SJSA1 (cell line): ENCODE measurements around the gene CAPN11. TPM values are rescaled to one million over a fixed set of nuclear protein-coding genes. Genes with fewer than 3 reads are reported as not detected.
"Not testable (repeated sequence)": the region's sequence is repeated elsewhere in the genome, so short reads cannot be mapped to it uniquely, and the experiment has no call there.

ENCODE experiments used
- DNase-seq, 2 experiments: peaks; one replicate each; pipeline ENCODE4 v3.0.0-alpha.2; 2015 to 2020; ENCODE audit warnings: low spot score in 2 of 2, low read depth in 1 of 2
- H3K27ac ChIP-seq: fragments of 250-450 bp; sonication (Bioruptor Pico); 2 replicates; pipeline ENCODE4 v1.5.1; 2020; ENCODE audit warnings: mild to moderate bottlenecking, moderate library complexity
- H3K27me3 ChIP-seq: fragments of 250-450 bp; sonication (Bioruptor Pico); replicated peaks from 2 replicates; pipeline ENCODE4 v1.5.1; 2020; ENCODE audit warnings: mild to moderate bottlenecking, moderate library complexity
- H3K36me3 ChIP-seq: fragments of 250-450 bp; sonication (Bioruptor Pico); 2 replicates; pipeline ENCODE4 v1.5.1; 2020; ENCODE audit warnings: mild to moderate bottlenecking
- H3K4me1 ChIP-seq: fragments of 250-450 bp; sonication (Bioruptor Pico); replicated peaks from 2 replicates; pipeline ENCODE4 v1.6.1; 2021; ENCODE audit warnings: mild to moderate bottlenecking
- H3K4me3 ChIP-seq: fragments of 250-450 bp; sonication (Bioruptor Pico); 2 replicates; pipeline ENCODE4 v1.5.1; 2020; ENCODE audit warnings: mild to moderate bottlenecking
- H3K9me3 ChIP-seq: fragments of 250-450 bp; sonication (Bioruptor Pico); replicated peaks from 2 replicates; pipeline ENCODE4 v1.5.1; 2020; ENCODE audit warnings: mild to moderate bottlenecking
- total RNA-seq: library from RNA; depleted of rRNA; stranded (reverse); fragments of >200 nt; shearing (Covaris generic); gene quantifications from 2 replicates; pipeline ENCODE4 v1.2.3, GENCODE V29; 2014; rRNA removed

Gene CAPN11
- total RNA-seq, 1 experiment from 2014 or later = not detected

- Histone ChIP-seq H3K27ac (no peak overlapping the region), H3K4me1 (peaks cover 8% of the 10 kb centered on the region; the same call in 1 of the 2 replicates)
- DNase-seq = no peak
Measured at GRCh38 chr6:44230034-44230675, 71.5 kb downstream of the CAPN11 start.

GRCh38 chr6:44231426-44231825, 72.8 kb downstream of the CAPN11 start:
- DNase-seq, H3K27me3 ChIP-seq, H3K27ac ChIP-seq, H3K36me3 ChIP-seq, H3K9me3 ChIP-seq, H3K4me3 ChIP-seq, H3K4me1 ChIP-seq: not testable (repeated sequence)

More at GRCh38 chr6:44230034-44230675, 71.5 kb downstream of the CAPN11 start:
- Histone ChIP-seq H3K36me3 (0 out of 2 replicates have a peak, but pooled peaks cover 5% of the 10 kb centered on the region), H3K9me3 (no peaks in the 10 kb centered on the region), H3K4me3 (no peak overlapping the region), H3K27me3 (no peaks in the 10 kb centered on the region)

- H3K27ac ChIP-seq = no peak overlapping the region
- no peaks in the 10 kb centered on the region for H3K27me3 ChIP-seq
- no peak for DNase-seq
- H3K4me1 ChIP-seq = peaks cover 19% of the 10 kb centered on the region
- no peak overlapping the region for H3K4me3 ChIP-seq
- no peaks in the 10 kb centered on the region for H3K9me3 ChIP-seq
- 0 out of 2 replicates have a peak, but pooled peaks cover 5% of the 10 kb centered on the region for H3K36me3 ChIP-seq
Measured at GRCh38 chr6:44232676-44233566, 74.3 kb downstream of the CAPN11 start.

- H3K27ac ChIP-seq = no peak overlapping the region
- H3K4me3 ChIP-seq = no peak overlapping the region
- peaks cover 22% of the 10 kb centered on the region for H3K4me1 ChIP-seq
- no peak for DNase-seq
- 0 out of 2 replicates have a peak, but pooled peaks cover 5% of the 10 kb centered on the region for H3K36me3 ChIP-seq
- no peaks in the 10 kb centered on the region for H3K27me3 ChIP-seq
- H3K9me3 ChIP-seq = no peaks in the 10 kb centered on the region
Measured at GRCh38 chr6:44233567-44234100, 75.0 kb downstream of the CAPN11 start.

Other genes with a start within 250 kb of the CAPN11 start
- 67.0 and 69.4 TPM in 2 replicates for gene MRPL14, start 31.4 kb upstream of the CAPN11 start, total RNA-seq
- 7.1 and 12.7 TPM in 2 replicates for gene TMEM63B, start 31.3 kb upstream of the CAPN11 start, total RNA-seq
- gene MYMX, start 58.1 kb downstream of the CAPN11 start, total RNA-seq = 0.53 TPM in 1 of 2 replicates, not detected in the other
- 6.7 and 11.0 TPM in 2 replicates for gene SLC29A1, start 64.8 kb downstream of the CAPN11 start, total RNA-seq
- gene HSP90AB1, start 88.3 kb downstream of the CAPN11 start, total RNA-seq = 1,415 and 1,548 TPM in 2 replicates
- gene SLC35B2, start 98.7 kb downstream of the CAPN11 start, total RNA-seq = 89.9 and 107 TPM in 2 replicates
- 17.6 and 37.6 TPM in 2 replicates for gene NFKBIE, start 106.7 kb downstream of the CAPN11 start, total RNA-seq
- gene TMEM151B, start 111.6 kb downstream of the CAPN11 start, total RNA-seq = not detected in 2 replicates
- gene AARS2, start 154.5 kb downstream of the CAPN11 start, total RNA-seq = 11.4 and 12.1 TPM in 2 replicates
- gene SPATS1, start 183.8 kb downstream of the CAPN11 start, total RNA-seq = not detected in 2 replicates
- gene CDC5L, start 228.9 kb downstream of the CAPN11 start, total RNA-seq = 38.0 and 41.2 TPM in 2 replicates